HepG2 (cell line): ENCODE results near the gene RABIF. TPM values are rescaled to one million over a fixed set of nuclear protein-coding genes. Genes with fewer than 3 reads are reported as not detected.

Experiments used
- ATRX ChIP-seq: sonication (generic); formaldehyde crosslinking; IDR thresholded peaks from 2 replicates; pipeline ENCODE4 v1.4.0; 2020; ENCODE audit warnings: missing genetic modification reagents, borderline replicate concordance
- DNMT3B ChIP-seq: conservative IDR thresholded peaks from 2 replicates; pipeline ENCODE4 v1.6.1; 2016; ENCODE audit warnings: missing biosample characterization, control low read depth
- FOXP1 ChIP-seq, 2 experiments: fragments of 450-650 bp in 1 of 2; IDR thresholded peaks; 2 replicates each; pipeline ENCODE4 v1.6.1; 2017 to 2018; ENCODE audit warnings: antibody characterized with exemption in 1 of 2
- HCFC1 ChIP-seq: fragments of 150-350 bp; IDR thresholded peaks from 2 replicates; pipeline ENCODE4 v1.6.1; 2014; ENCODE audit warnings: low read depth, low read length
- MBD4 ChIP-seq: IDR thresholded peaks from 2 replicates; pipeline ENCODE4 v1.6.1; 2012; ENCODE audit warnings: low read length, inconsistent platforms, borderline replicate concordance
- MIXL1 ChIP-seq: IDR thresholded peaks from 2 replicates; pipeline ENCODE4 v1.6.1; 2016
- MZF1 ChIP-seq: sonication (generic); formaldehyde crosslinking; IDR thresholded peaks from 2 replicates; pipeline ENCODE4 v1.8.1; 2023; ENCODE audit warnings: mild to moderate bottlenecking, missing genetic modification reagents, borderline replicate concordance
- NCOA1 ChIP-seq: sonication (generic); formaldehyde crosslinking; IDR thresholded peaks from 2 replicates; pipeline ENCODE4 v1.9.0; 2021; ENCODE audit warnings: missing genetic modification reagents
- PRPF4 ChIP-seq: fragments of 200-400 bp; formaldehyde crosslinking; IDR thresholded peaks from 2 replicates; pipeline ENCODE4 v1.6.1; 2016; ENCODE audit warnings: low read length, low read depth; ENCODE audit not compliant: poor library complexity, severe bottlenecking
- RARG ChIP-seq: sonication (generic); formaldehyde crosslinking; IDR thresholded peaks from 2 replicates; pipeline ENCODE4 v1.4.0; 2020; ENCODE audit warnings: low read depth, mild to moderate bottlenecking, missing genetic modification reagents
- RORA ChIP-seq: sonication (generic); formaldehyde crosslinking; IDR thresholded peaks from 2 replicates; pipeline ENCODE4 v1.5.0; 2020; ENCODE audit warnings: mild to moderate bottlenecking, missing genetic modification reagents, moderate library complexity
- SNRNP70 ChIP-seq: fragments of 200-400 bp; formaldehyde crosslinking; IDR thresholded peaks from 2 replicates; pipeline ENCODE4 v1.6.1; 2017; ENCODE audit warnings: mild to moderate bottlenecking, low read depth, low read length, moderate library complexity
- SOX13 ChIP-seq, 3 experiments: fragments of 450-650 bp in 1 of 3; sonication (generic) in 1 of 3; formaldehyde crosslinking in 1 of 3; IDR thresholded peaks in 2 of 3; conservative IDR thresholded peaks in 1 of 3; 2 replicates each; pipeline versions ENCODE4 v1.5.0 to v1.6.1; 2016 to 2020; ENCODE audit warnings: antibody characterized with exemption in 1 of 3, mild to moderate bottlenecking in 1 of 3, missing compliant biosample characterization in 1 of 3, missing genetic modification reagents in 1 of 3, moderate library complexity in 1 of 3
- ZFP37 ChIP-seq: sonication (generic); formaldehyde crosslinking; IDR thresholded peaks from 2 replicates; pipeline ENCODE4 v1.4.0; 2020; ENCODE audit warnings: missing genetic modification reagents, borderline replicate concordance
- ZKSCAN5 ChIP-seq: sonication (generic); formaldehyde crosslinking; IDR thresholded peaks from 2 replicates; pipeline ENCODE4 v1.5.1; 2020; ENCODE audit warnings: mild to moderate bottlenecking, missing genetic modification reagents
- ZNF567 ChIP-seq: sonication (generic); formaldehyde crosslinking; IDR thresholded peaks from 2 replicates; pipeline ENCODE4 v1.8.1; 2023; ENCODE audit warnings: mild to moderate bottlenecking, missing genetic modification reagents, borderline replicate concordance
- ZNF766 ChIP-seq: sonication (generic); formaldehyde crosslinking; IDR thresholded peaks from 2 replicates; pipeline ENCODE4 v1.5.0; 2020; ENCODE audit warnings: missing genetic modification reagents, borderline replicate concordance
- polyA plus RNA-seq, 8 experiments: library from polyadenylated mRNA; depleted of rRNA in 3 of 8; stranded (reverse) in 7 of 8; unstranded in 1 of 8; fragments of >200 nt; fragmentation: Illumina TruSeq in 4 of 8; extraction: Trizol in 4 of 8; gene quantifications; 2 replicates each; pipeline versions ENCODE4 v1.2.1 to v1.2.3, GENCODE V29; 2011 to 2016; ENCODE audit warnings: low read depth in 4 of 8, missing spikeins in 1 of 8, mixed read lengths in 1 of 8; ENCODE audit not compliant: insufficient read depth in 1 of 8
- total RNA-seq, 5 experiments: library from RNA; depleted of rRNA; stranded (reverse); fragments of >200 nt; fragmentation: Illumina TruSeq; extraction: Trizol; gene quantifications; 2 replicates each; pipeline ENCODE4 v1.2.3, GENCODE V29; 2016; ENCODE audit warnings: low read depth in 1 of 5
- TF ChIP-seq, protein P1 (sequence below): sonication (generic); formaldehyde crosslinking; IDR thresholded peaks from 2 replicates; pipeline ENCODE4 v1.4.0; 2020; ENCODE audit warnings: missing genetic modification reagents, borderline replicate concordance
- TF ChIP-seq, protein P2 (sequence below): sonication (generic); formaldehyde crosslinking; IDR thresholded peaks from 2 replicates; pipeline ENCODE4 v1.5.0; 2020; ENCODE audit warnings: mild to moderate bottlenecking, missing genetic modification reagents
- TF ChIP-seq, protein P3 (sequence below): sonication (generic); formaldehyde crosslinking; IDR thresholded peaks from 2 replicates; pipeline ENCODE4 v1.5.0; 2020; ENCODE audit warnings: mild to moderate bottlenecking, missing genetic modification reagents, borderline replicate concordance
- TF ChIP-seq, protein P4 (sequence below): sonication (generic); formaldehyde crosslinking; IDR thresholded peaks from 2 replicates; pipeline ENCODE4 v1.5.0; 2020; ENCODE audit warnings: missing genetic modification reagents

Gene RABIF
- total and polyA plus RNA-seq, 2 of the 13 experiments (the other 11 are each of a cell fraction or from before 2014, with no cell fraction given): 7.6 to 8.3 TPM

DNA sequence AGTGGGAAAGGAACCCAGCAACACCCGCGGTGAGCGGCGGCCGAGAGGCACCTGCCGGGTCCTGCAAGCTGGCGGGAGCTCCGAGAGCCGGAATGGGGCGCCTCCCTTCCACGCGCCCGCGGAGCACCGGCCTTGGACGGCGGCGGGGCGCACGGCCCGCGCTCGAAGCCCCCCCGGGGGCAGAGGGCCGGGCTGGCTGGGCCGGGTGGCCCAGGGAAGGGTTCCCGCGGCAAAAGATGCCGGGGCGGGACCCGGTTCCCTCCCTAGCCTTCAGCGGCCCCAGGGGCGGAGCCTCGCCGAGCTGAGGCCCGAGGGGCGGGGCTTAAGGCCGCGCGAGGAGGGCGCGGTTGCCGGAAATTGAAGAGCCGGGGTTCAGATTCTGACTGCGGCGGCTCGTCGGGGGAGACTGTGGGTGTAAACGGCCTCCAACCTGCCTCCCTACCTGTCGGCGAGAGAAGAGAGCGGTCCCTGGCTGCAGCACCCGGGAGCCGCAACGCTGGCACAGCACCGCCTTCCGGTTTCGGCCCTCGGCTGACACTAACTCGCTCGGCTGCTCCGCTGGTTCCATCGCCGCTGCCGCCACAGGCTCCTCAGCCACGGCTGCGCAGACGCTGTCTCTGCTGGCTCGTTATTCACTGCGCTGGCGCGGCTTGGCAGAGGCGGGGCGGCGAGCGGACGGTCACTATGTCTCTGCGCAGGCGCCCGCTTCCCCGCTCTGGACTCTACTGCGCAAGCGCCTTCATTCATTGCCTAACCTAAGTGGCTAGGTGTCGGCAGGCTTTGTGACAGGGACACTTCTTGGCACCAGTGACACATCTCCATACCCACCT, at the start of gene RABIF (continued):
- TF ChIP-seq NCOA1: peak; percentile 72; the same call in 1 of the 2 replicates
- peak; percentile 75; the same call in 1 of the 2 replicates for TF ChIP-seq MZF1 (CRISPR knock-in tag)
- TF ChIP-seq, protein P1, sequence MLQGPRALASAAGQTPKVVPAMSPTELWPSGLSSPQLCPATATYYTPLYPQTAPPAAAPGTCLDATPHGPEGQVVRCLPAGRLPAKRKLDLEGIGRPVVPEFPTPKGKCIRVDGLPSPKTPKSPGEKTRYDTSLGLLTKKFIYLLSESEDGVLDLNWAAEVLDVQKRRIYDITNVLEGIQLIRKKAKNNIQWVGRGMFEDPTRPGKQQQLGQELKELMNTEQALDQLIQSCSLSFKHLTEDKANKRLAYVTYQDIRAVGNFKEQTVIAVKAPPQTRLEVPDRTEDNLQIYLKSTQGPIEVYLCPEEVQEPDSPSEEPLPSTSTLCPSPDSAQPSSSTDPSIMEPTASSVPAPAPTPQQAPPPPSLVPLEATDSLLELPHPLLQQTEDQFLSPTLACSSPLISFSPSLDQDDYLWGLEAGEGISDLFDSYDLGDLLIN (CRISPR knock-in tag): no peak
- no peak for TF ChIP-seq MIXL1 (CRISPR knock-in tag)
- TF ChIP-seq ZKSCAN5 (CRISPR knock-in tag): no peak
- TF ChIP-seq HCFC1: no peak; the same call in 1 of the 2 replicates
- no peak for TF ChIP-seq FOXP1 (IDR thresholded peaks at IDR 0.05)
- TF ChIP-seq FOXP1 (CRISPR knock-in tag; IDR thresholded peaks at IDR 0.05): no peak
- no peak; the same call in 1 of the 2 replicates for TF ChIP-seq ZFP37 (CRISPR knock-in tag)
- no peak for TF ChIP-seq ATRX (CRISPR knock-in tag)
- no peak for TF ChIP-seq ZNF567 (CRISPR knock-in tag)
- TF ChIP-seq MBD4: no peak
- TF ChIP-seq, protein P2, sequence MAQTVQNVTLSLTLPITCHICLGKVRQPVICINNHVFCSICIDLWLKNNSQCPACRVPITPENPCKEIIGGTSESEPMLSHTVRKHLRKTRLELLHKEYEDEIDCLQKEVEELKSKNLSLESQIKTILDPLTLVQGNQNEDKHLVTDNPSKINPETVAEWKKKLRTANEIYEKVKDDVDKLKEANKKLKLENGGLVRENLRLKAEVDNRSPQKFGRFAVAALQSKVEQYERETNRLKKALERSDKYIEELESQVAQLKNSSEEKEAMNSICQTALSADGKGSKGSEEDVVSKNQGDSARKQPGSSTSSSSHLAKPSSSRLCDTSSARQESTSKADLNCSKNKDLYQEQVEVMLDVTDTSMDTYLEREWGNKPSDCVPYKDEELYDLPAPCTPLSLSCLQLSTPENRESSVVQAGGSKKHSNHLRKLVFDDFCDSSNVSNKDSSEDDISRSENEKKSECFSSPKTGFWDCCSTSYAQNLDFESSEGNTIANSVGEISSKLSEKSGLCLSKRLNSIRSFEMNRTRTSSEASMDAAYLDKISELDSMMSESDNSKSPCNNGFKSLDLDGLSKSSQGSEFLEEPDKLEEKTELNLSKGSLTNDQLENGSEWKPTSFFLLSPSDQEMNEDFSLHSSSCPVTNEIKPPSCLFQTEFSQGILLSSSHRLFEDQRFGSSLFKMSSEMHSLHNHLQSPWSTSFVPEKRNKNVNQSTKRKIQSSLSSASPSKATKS (CRISPR knock-in tag): no peak
- TF ChIP-seq DNMT3B (CRISPR knock-in tag): 0 out of 2 replicates have a peak, but pooled peaks have one; percentile 38
- TF ChIP-seq RORA: no peak
- TF ChIP-seq PRPF4: no peak
- TF ChIP-seq, protein P3, sequence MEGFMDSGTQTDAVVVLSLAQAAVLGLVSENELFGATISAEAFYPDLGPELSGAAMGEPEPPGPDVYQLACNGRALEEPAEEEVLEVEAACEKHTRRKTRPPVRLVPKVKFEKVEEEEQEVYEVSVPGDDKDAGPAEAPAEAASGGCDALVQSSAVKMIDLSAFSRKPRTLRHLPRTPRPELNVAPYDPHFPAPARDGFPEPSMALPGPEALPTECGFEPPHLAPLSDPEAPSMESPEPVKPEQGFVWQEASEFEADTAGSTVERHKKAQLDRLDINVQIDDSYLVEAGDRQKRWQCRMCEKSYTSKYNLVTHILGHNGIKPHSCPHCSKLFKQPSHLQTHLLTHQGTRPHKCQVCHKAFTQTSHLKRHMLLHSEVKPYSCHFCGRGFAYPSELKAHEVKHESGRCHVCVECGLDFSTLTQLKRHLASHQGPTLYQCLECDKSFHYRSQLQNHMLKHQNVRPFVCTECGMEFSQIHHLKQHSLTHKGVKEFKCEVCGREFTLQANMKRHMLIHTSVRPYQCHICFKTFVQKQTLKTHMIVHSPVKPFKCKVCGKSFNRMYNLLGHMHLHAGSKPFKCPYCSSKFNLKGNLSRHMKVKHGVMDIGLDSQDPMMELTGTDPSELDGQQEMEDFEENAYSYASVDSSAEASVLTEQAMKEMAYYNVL (CRISPR knock-in tag): 0 out of 2 replicates have a peak, but pooled peaks have one; percentile 44
- TF ChIP-seq, protein P4, sequence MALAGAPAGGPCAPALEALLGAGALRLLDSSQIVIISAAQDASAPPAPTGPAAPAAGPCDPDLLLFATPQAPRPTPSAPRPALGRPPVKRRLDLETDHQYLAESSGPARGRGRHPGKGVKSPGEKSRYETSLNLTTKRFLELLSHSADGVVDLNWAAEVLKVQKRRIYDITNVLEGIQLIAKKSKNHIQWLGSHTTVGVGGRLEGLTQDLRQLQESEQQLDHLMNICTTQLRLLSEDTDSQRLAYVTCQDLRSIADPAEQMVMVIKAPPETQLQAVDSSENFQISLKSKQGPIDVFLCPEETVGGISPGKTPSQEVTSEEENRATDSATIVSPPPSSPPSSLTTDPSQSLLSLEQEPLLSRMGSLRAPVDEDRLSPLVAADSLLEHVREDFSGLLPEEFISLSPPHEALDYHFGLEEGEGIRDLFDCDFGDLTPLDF (CRISPR knock-in tag): peak; percentile 53; the same call in 1 of the 2 replicates
- TF ChIP-seq ZNF766: peak; percentile 52; the same call in 1 of the 2 replicates
- no peak for TF ChIP-seq SOX13 (IDR thresholded peaks at IDR 0.05)
- TF ChIP-seq SOX13 (CRISPR knock-in tag; conservative IDR thresholded peaks at IDR 0.05 in 1 of 2, IDR thresholded peaks at IDR 0.05 in 1 of 2): 0 out of 4 replicates have a peak, but pooled peaks of 1 of the 2 experiments have one; percentile 8
- no peak for TF ChIP-seq SNRNP70
- TF ChIP-seq RARG (CRISPR knock-in tag): no peak
